KBM-7 (cell line): ENCODE results near the gene ZSCAN20.

Experiments used
- DNase-seq: peaks from one replicate; pipeline ENCODE4 v3.0.0-alpha.2; 2015
- in situ Hi-C: fragments of 300-500 bp; cut with MboI; formaldehyde crosslinking; loops from 2 replicates; pipeline ENCODE4 v1.14.3; 2020; ENCODE audit warnings: low sequenced_read_pairs, low pct_unique_long_range_greater_than_20kb, mixed read lengths

The ZSCAN20 gene

GRCh38 chr1:33472269-33472980 lies at the start of gene ZSCAN20:
TSS of gene ZSCAN20 (plus strand) at chr1:33472645. CDS start at chr1:33479289, 6,644 bp downstream.
- in situ Hi-C loops = loop anchor here (25.0 kb wide), 1 partner anchor 335 kb away; no protein-coding TSS in a partner anchor
- peak; percentile 99 for DNase-seq

DNA sequence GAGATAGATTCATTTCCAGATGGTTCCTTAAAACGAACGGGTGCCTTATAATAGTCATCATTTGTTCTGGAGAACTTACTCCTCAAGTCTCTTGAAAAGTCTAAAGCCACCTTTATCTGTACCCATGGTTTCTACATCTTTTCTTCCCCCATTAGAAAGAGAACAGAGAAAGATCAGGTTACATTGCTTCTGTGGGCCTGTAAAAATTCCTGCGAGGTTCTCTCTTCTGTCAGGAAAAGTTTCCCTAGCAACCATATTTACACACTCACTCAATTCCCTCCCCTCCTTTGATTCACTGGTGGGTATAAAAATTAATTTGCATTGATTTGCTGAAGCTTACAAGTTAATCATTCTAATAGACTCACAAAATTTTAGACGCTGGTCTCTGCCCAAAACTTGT lies 48.2 kb upstream of the ZSCAN20 start:
- no peak for DNase-seq
- in situ Hi-C loops = no loop called here

DNA sequence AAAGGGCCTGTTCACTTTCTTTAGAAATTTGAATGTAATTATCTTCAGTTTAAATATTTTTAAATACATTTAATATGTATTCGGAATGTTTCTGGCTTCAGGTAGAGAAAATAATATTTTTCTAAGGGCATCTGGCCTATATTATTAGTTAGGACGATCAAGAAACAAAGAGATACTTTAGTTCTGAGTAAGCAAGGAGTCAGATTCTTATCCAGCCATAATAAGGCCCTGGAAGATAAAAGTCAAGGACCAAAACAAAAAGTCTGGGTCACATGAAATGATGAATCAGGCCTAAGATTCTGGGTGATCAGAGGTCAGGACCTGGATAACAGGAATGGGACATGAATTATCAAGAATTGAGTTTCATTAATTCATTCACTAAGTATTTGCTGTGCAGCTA lies 47.8 kb upstream of the ZSCAN20 start:
- DNase-seq = no peak
- in situ Hi-C loops = no loop called here

DNA sequence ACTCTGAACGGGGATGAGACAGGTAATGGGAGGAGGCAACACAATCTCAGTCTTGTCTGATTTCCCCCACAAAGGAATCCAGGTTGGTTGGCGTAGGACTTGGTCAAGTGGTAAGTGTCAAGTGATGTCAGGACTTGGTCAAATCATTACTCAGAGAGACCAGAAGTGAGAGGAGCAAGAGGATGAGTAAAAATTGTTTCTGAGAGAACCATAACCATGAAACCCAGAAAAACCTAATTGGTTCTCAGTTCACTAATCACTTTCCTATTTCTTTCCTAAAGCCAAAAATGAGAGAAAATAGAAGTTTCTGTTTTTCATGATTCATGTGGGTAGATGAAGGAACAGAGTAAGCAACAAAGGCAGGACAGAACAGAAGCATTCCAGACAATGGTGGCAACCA lies 46.5 kb upstream of the ZSCAN20 start:
- in situ Hi-C loops = no loop called here
- DNase-seq = no peak

- DNase-seq = no peak
- in situ Hi-C loops = no loop called here
Measured at GRCh38 chr1:33426916-33427315, 45.5 kb upstream of the ZSCAN20 start.

GRCh38 chr1:33428661-33429060 lies 43.8 kb upstream of the ZSCAN20 start:
- DNase-seq = no peak
- in situ Hi-C loops = no loop called here

DNA sequence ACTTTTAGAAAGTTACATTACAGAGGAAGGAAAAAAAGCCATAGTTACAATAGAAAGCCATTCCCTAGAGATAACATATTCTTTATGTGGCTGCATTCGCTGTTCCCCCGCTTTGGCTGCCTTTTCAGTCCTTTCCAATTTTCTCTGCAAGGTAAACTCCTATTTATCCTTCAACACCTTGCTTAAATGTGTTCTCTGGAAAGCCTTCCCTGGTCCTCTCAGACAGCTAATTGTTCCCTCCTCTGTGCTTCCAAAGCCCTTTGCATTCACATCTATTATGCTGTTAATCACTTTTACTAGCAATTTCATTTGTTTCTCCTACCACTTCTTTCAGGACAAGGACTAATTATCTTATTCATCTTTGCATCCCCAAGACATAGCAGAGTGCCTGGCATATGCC lies 43.1 kb upstream of the ZSCAN20 start:
- in situ Hi-C loops = no loop called here
- no peak for DNase-seq

DNA sequence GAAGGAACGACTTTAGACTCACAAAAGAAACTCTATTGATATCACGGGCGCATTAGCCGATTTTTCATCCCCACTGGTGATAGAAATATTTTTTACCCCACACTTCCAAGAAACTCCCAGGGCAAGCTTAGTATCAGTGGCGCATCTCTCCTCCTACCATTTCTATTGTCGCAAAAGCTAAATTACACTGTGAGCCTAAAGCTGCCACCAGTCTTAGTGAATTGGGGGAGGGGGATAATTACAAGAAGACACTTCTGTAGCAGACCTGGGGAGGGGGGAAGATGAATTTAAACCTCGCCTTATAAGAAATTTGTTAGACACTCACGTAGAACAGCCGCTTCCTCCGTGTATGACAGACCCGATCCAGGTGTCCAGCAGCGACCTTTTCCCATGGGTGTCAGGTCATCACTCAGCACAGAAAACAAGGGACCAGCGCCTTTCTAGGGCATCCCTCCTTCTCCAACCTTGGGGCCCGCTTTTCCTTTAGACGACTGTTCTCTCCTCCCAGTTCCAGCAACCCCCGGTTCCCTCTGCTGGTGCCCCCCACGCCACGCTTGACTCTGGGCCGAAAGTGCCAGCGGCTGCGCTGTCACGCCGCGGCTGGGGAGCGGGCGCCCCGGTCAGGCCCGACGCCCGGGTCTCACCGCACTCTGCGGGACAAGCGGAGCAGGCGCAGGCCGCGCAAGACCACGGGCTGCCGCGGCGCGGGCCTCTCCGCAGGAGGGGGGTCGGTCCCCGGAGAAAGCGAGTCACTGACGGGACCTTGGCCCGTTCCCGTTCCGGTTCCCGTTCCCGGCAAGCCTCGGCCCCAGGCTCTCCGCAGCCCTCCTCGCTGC lies 42.4 kb upstream of the ZSCAN20 start:
- in situ Hi-C loops = no loop called here
- DNase-seq = peak; percentile 21

DNA sequence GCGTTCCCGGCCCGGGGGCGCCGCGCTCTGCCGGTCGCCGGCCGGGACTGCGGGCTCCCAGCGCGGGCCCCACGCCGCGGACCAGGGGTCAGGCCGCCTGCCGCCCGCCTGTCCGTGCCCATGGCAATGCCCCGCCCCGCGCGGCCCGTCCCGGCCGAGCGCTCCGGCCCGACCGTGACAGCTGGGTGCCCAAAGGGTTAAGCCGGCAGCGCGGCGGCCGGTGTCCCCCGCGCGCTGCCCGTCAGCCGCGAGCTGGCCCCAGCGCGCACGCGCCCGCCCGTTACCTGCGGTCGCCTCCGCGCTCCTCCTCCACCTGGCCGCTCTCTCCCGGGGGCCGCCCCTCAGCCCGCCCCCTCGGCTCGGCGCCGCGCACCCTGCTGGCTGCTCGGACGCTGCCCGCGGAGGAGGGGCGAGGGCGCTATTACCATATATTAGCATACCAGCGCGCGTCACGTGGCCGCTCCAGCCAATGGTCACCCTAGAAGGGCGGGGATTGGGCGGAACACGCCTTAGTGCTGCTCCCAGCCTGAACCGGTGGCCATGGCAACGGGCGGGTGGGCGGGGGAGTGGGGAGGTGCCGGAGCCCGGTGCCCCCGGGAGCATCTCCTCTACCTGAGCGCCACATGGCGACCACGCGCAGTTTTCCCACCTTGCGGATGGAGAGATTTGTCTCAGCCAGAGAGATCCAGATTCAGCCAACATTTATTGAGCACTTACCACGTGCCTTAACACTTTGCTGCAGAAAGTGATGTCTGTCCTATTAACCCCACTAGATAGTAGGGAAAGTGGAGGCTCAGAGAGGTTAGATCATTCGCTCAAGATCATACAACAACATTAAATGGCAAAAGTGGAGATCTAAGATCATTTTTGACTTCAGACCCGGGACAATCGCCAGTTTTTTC lies 41.5 kb upstream of the ZSCAN20 start, which contains the start of gene PHC2:
PHC2 (minus strand) TSS at position 404 of the 902 bp plus-strand sequence. CDS start 55,556 bp downstream, outside the sequence.
- DNase-seq = peak; percentile 96
- in situ Hi-C loops = no loop called here

- peak; percentile 93 for DNase-seq
- in situ Hi-C loops = no loop called here
Measured at GRCh38 chr1:33433509-33434362, 38.7 kb upstream of the ZSCAN20 start.

DNA sequence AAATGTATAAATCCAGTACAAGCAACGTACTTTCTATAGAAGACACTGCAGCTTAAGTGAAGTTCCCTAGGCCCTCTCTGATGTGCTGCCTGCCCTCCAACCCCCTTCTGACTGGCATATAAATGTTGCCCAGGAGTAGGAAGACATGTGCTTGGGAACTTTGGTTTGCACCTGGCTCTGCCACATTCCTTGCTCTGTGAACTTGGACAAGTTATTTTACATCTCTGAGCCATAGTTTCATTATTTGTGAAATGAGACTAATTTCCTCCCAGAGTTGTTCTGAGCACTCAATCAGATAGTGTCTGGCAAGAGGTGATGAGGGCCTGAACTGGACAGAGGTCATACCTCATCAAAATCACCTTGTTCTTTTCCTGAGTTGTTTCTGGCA lies 38.1 kb upstream of the ZSCAN20 start:
- DNase-seq = no peak
- in situ Hi-C loops = no loop called here

GRCh38 chr1:33435096-33435820 lies 37.2 kb upstream of the ZSCAN20 start:
- in situ Hi-C loops = no loop called here
- no peak for DNase-seq

DNA sequence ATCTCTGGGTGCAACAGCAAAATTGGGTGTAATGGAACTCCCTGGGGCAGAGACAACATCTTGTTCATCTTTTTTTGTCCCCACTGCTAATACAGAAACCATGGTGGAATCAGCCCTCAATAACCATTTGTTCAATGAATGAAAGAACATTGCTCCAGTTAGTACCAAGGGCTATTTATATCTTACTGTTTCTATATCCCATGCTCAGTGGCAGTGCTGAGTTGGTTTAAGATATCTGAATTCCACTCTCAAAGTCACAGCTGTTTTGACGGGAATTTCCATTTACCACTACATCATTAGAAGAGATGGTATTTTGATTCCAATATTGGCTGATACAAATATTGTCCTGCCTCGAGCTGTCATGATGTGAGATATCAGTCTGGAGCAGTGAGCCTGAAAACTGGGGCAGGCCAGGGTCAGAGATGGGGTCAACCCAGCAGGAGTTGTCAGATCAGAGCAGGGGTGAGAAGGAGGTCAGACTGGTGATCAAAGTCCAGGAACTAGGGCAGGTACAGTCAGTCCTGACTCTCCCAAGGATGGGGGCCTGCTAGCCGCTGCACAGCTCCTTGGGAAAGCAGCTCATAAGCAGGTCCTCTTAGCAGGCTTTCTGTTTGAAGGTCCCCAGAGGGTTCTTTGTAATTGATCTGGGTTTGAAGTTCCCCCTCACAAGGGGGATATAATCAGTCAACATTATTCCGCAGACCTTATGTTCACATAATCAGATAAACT lies 35.7 kb upstream of the ZSCAN20 start:
- in situ Hi-C loops = no loop called here
- no peak for DNase-seq

GRCh38 chr1:33438364-33439160 lies 33.9 kb upstream of the ZSCAN20 start:
- in situ Hi-C loops = no loop called here

DNA sequence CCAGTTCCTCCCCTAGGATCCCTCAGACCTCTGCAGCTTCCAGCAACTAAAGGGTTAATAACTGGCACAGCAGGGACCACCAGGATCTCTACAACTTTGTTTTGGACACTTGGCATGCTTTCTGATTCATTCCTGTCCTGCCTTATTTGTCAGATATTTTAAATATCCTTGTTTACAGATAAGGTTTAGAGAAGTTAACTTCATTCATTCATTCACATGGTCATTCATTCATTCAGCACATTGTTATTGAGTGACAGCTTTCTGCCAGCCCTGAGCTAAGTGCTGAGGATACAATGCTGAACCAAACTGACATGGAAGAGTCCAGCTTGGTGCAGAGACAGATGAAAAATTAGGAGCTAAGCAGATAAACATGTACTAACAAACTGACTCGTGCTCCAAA lies 32.8 kb upstream of the ZSCAN20 start:
- in situ Hi-C loops = no loop called here

More at GRCh38 chr1:33438364-33439160, 33.9 kb upstream of the ZSCAN20 start:
- DNase-seq = no peak

DNA sequence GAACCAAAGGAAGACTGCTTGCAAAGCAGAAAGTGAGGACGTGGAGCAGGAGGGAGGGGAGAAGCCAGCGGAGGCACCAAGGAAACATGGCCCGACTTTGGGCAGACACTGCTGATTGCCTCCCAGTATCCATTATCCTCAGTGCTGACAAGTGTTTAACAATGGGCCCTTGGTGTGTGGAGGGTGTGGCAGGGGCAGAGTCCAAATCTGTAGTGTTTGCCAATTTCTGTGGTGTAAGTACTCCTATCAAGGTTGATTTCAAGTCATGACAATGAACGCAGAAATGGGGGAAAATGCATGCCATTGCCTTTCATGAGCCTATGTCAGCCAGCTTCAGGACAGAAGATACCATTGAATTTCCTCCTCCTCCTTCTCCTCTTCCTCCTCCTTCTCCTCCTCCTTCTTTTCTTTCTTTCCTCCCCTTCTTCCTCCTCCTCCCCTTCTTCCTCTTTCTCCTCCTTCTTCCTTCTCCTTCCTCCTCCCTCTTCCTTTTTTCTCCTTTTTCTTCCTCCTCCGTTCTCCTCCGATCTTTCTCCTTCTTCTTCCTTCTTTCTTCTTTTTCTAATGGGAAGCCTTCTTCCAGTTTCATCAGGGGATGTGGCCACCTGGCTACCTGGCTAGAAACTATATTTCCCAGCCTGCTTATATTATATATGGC lies 31.2 kb upstream of the ZSCAN20 start:
- in situ Hi-C loops = no loop called here

More for the DNA sequence above, 32.8 kb upstream of the ZSCAN20 start:
- no peak for DNase-seq

More for the DNA sequence above, 31.2 kb upstream of the ZSCAN20 start:
- DNase-seq = no peak
